NCI-H748 (cell line): ENCODE data around the gene HSD3B1.
"Not testable (repeated sequence)": the region's sequence is repeated elsewhere in the genome, so short reads cannot be mapped to it uniquely, and the experiment has no call there.

Source experiments
- DNase-seq: peaks from one replicate; lab custom pipeline; 2025; ENCODE audit not compliant: unreplicated experiment; lab: John Stamatoyannopoulos, UW

Gene HSD3B1

GRCh38 chr1:119552656-119553055, 45.6 kb downstream of the HSD3B1 start:
- not testable (repeated sequence) for DNase-seq

- not testable (repeated sequence) for DNase-seq
These were observed 46.5 kb downstream of the HSD3B1 start for GRCh38 chr1:119553302-119554071.

GRCh38 chr1:119554183-119554582, 47.2 kb downstream of the HSD3B1 start:
- DNase-seq = peak; percentile 94

GRCh38 chr1:119556423-119556822, 49.4 kb downstream of the HSD3B1 start:
- DNase-seq = no peak

- not testable (repeated sequence) for DNase-seq
These were observed 53.4 kb downstream of the HSD3B1 start for GRCh38 chr1:119560402-119560801.

- DNase-seq = no peak
These were observed 57.5 kb downstream of the HSD3B1 start for GRCh38 chr1:119564548-119564947.
